HG03139 (cell line): ENCODE results near the gene AUTS2.

Experiments used
- ATAC-seq: cut with Tn5 transposase; IDR thresholded peaks from one replicate; pipeline ENCODE4 v1.9.1; 2021; ENCODE audit not compliant: unreplicated experiment

Gene AUTS2

DNA sequence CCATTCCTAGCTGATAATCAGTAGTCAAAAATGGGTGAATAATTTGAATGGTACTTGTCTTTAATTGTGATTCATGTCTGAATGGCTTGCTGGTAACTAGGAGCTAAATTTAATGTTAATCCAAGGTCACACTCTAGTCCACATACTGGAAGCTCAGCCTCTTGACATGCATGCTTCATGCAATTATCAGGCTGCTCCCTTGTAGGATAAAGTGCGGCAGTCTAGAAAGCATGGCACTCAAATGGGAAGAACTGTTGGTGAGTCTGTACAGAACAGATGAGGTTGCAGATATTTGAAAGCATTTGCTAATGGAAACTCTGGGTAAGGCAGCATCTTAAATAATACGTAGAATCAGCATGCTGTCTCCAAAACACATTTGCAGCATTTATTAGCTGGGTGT, 499.4 kb downstream of the AUTS2 start:
- no peak for ATAC-seq

- ATAC-seq, result no peak
Observed at GRCh38 chr7:70098133-70098561, 499.9 kb downstream of the AUTS2 start.

- ATAC-seq, result no peak
Observed at GRCh38 chr7:70098905-70099672, 500.8 kb downstream of the AUTS2 start.

DNA sequence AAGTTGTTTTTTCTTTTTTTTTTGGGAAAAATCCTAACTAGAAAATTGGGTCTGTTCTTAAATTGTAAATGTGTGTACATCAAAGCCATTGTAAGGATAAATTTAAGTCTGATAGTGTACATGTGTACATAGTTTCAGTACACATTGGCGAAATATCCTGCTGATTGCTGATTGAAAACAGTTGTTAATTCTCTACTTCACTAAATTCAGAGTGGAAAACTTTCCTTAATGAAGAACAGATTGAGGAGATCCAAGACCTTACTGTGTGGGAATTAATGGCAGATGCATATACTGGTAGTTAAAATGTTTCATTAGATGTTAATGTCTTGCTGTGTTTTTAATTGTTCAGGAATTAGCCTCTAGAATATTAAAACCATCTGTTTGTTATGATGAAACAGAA, 506.0 kb downstream of the AUTS2 start:
- ATAC-seq, result no peak

DNA sequence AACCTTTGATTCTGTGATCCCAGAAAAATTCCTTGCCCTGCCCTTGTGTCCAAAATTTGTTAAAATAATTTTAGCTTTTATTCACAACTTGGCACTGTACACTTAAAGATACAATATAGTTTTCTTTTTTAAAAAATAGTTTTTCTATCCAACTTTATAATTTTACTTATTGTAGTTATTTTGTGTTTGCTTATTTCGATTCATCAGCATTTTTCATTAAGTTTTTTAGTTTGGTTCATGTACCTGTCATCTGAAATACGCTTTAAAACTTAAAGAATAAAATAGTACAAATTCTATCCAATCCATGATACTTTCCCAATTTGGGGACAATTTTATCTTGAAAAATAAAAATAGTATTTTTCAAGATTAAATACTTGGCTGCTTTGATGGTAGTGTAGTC, 514.8 kb downstream of the AUTS2 start:
- ATAC-seq, result no peak

- no peak for ATAC-seq
Observed at GRCh38 chr7:70113536-70113935, 515.3 kb downstream of the AUTS2 start.

DNA sequence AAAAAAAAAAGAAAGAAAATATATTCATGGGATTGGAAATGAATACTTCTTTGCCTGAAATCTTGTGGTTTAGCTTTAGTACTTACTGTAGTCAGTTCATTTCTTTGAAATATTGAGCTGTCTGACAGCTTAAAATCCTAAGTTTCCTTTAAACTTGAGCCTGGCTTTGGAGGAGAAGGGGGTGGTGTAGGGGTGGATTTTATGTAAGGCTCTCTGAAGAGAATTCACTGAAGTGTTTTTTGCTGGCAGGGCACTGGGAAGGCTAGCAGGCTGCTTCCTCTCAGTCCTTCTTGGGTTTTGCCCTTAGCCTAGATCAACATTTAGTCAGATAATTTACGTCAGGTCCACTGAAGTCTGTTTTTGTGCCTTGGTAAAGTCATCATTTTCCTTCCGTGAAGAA, 516.5 kb downstream of the AUTS2 start:
- no peak for ATAC-seq

GRCh38 chr7:70116244-70116643, 518.0 kb downstream of the AUTS2 start:
- ATAC-seq, result no peak

DNA sequence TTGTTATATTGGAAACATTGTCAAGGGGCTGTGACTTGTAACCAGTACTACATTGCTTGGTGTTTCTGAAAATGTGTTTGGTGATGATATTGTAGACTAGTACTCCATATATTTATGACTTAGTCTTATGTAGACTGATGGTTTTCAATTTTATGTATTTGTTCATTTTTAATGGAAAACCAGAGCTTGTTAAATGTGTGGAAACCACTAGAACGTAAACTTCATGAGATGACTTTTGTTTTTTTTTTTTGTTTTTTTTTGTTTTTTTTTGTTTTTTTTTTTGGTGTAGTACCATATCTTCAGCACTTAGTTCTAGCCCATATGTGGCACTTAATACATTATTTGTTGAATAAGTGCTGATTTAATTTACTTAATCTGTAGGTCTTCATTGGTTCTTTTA, 518.6 kb downstream of the AUTS2 start:
- no peak for ATAC-seq

- no peak for ATAC-seq
Observed at GRCh38 chr7:70120851-70121250, 522.6 kb downstream of the AUTS2 start.

- no peak for ATAC-seq
Observed at GRCh38 chr7:70131817-70132216, 533.5 kb downstream of the AUTS2 start.

GRCh38 chr7:70132226-70132851, 534.1 kb downstream of the AUTS2 start:
- no peak for ATAC-seq

- ATAC-seq, result no peak
Observed at GRCh38 chr7:70132852-70133690, 534.8 kb downstream of the AUTS2 start.

DNA sequence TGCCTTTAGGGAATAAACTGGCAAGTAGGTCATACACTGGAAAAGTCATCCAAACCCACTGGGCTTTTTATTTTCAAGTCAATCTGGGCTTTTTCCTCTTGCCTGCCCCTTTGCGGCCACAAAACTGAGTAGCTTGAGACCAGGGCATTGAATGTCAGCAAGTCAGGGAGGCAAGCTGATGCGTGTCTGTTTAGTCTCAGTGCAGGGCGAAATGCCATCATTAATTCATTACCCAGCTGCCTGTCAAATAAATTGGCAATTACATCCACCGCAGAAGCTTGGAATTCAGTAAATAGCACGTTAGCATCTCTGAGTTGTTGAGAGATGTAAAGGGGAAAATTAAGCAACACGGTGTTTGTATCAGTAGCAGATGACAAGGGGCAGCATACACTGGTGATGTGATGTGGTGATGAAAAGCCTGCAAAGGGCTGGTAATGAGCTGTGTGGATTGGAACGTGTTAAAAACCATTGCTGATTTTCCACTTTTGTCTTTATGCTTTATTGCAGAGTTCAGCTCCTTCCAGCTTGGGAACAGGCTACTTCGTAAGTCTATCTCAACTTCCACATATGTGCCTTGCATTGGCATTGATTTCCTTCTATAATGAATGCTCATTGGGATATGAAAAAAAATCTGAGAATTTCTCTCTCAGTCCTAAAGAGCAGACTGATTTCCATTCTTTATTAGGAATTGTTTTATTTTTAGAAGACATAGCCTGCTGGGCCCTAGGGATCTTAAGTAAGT, 535.9 kb downstream of the AUTS2 start:
- ATAC-seq, result no peak

- no peak for ATAC-seq
Observed at GRCh38 chr7:70135656-70136055, 537.4 kb downstream of the AUTS2 start.

DNA sequence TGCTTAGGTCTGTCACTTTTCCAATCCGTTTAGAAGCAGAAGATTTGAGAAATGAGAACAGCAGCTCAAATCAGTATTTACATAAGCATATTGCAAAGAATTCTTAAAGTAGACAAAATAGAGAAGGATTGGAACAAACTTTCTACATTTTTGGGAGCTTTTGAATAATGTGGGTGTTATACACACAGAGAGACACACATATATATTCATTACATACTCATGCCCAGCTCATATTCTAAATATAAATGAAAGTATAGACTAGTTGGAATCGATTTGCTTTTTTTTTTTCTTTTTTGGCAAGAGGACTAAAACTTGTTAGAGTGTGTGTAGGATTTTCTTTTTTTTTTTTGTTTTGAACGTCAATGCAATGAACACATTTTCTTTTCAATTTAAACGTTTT, 538.9 kb downstream of the AUTS2 start:
- ATAC-seq, result no peak

GRCh38 chr7:70142247-70142932, 544.1 kb downstream of the AUTS2 start:
- ATAC-seq, result no peak

DNA sequence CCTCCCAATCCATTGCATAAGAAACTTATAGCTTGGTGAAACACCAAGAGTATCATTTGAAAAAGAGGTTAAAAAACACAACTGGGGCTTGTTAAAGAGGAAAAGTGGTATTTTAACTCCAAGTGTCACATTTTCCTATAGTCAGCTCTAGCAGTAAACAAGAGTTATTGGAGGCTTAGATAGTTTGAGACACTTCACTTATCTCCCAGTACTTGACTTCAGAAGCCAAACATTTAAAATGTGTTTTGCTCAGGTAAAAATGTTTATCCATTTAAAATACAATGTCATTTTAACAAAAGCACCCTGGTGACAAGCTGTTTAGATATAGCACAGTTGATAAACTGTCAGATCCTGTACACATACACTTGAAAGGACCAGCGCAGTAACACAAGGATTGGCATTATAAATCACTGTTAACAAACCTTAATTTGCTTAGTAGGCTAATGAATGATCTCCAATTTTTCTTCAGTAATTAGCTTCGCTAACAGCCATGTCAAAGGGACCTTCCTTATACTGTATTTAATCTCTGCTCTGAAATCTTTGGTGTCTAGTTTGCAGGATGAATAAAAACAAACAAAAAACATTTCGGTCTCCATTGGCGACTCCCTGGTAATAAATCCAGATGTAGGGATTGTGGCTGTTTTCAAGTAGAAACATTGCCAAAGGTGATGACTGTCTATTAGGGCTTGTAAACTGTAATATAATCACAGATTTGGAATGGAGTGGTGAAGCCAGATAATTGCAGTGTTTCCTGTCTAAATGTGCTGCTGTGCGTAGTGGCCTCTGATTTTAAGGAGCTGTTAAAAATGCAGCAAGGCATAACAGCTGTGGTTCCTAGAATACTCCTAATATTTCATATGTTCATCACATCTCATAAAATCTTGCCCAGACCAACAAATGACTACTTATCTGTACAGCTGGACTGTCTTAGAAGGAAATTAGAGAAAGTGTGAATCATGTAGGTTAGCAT, 545.1 kb downstream of the AUTS2 start:
- ATAC-seq, result no peak

GRCh38 chr7:70148997-70149396, 550.7 kb downstream of the AUTS2 start:
- ATAC-seq, result no peak
